IMR-90 (cell line): ENCODE data around the gene BEX1. TPM values are rescaled to one million over a fixed set of nuclear protein-coding genes. Genes with fewer than 3 reads are reported as not detected.

ENCODE experiments used
- ATAC-seq: fragments of 200-7000 bp; cut with Tn5 transposase; 2 replicates; pipeline ENCODE4 v1.9.1; 2020; ENCODE audit warnings: low read depth, mild to moderate bottlenecking, moderate library complexity
- BruUV-seq: library from RNA; stranded (reverse); fragments of 400-500 nt; replicated peaks from 2 replicates; lab custom pipeline; 2021; lab: Mats Ljungman, UMichigan
- CTCF ChIA-PET: fragments of 300-600 bp; formaldehyde crosslinking; extraction: SDS; loops from one replicate; lab custom pipeline; 2021; ENCODE audit warnings: antibody characterized with exemption; lab: Yijun Ruan, JAX
- POLR2A ChIA-PET: fragments of 300-600 bp; sonication (Branson Sonifier 250); formaldehyde crosslinking; loops from one replicate; lab custom pipeline; 2022; ENCODE audit warnings: antibody characterized with exemption; ENCODE audit not compliant: unreplicated experiment; lab: Charles Lee
- DNase-seq: peaks from one replicate; pipeline ENCODE4 v3.0.0; 2013
- H2AFZ ChIP-seq: replicated peaks from 2 replicates; pipeline ENCODE3; 2013; ENCODE audit warnings: low read length, mild to moderate bottlenecking; ENCODE audit not compliant: poor library complexity
- H2AK5ac ChIP-seq: 2 replicates; pipeline ENCODE4 v1.6.1; 2013; ENCODE audit warnings: low read depth, low read length, inconsistent platforms
- H2AK9ac ChIP-seq: replicated peaks from 2 replicates; pipeline ENCODE3; 2013; ENCODE audit warnings: mild to moderate bottlenecking, low read depth, low read length, moderate library complexity; ENCODE audit not compliant: poor library complexity
- H2BK120ac ChIP-seq: 2 replicates; pipeline ENCODE4 v1.6.1; 2013; ENCODE audit warnings: low read depth, low read length, inconsistent platforms
- H2BK15ac ChIP-seq: 3 replicates; pipeline ENCODE4 v1.6.1; 2013; ENCODE audit warnings: low read depth, low read length, inconsistent platforms
- H2BK20ac ChIP-seq: 2 replicates; pipeline ENCODE4 v1.6.1; 2013; ENCODE audit warnings: low read depth, mild to moderate bottlenecking, inconsistent platforms, low read length, moderate library complexity
- H2BK5ac ChIP-seq: 2 replicates; pipeline ENCODE4 v1.6.1; 2013; ENCODE audit warnings: mild to moderate bottlenecking, low read depth, low read length, inconsistent platforms; ENCODE audit not compliant: poor library complexity, severe bottlenecking
- H3K14ac ChIP-seq: replicated peaks from 2 replicates; pipeline ENCODE4 v1.6.1; 2013; ENCODE audit warnings: low read depth, low read length, inconsistent platforms
- H3K18ac ChIP-seq: 2 replicates; pipeline ENCODE4 v1.6.1; 2013; ENCODE audit warnings: low read depth, low read length, control low read depth
- H3K23ac ChIP-seq: 2 replicates; pipeline ENCODE4 v1.6.1; 2013; ENCODE audit warnings: low read depth, low read length, inconsistent platforms
- H3K27ac ChIP-seq: 2 replicates; pipeline ENCODE4 v1.5.1; 2013; ENCODE audit warnings: mild to moderate bottlenecking, control low read depth, low read length; ENCODE audit not compliant: insufficient read depth
- H3K27me3 ChIP-seq: 2 replicates; pipeline ENCODE4 v1.6.1; 2013; ENCODE audit warnings: low read length; ENCODE audit not compliant: control insufficient read depth, insufficient read depth
- H3K36me3 ChIP-seq: 2 replicates; pipeline ENCODE4 v1.6.1; 2013; ENCODE audit warnings: low read length, mixed read lengths; ENCODE audit not compliant: control insufficient read depth, insufficient read depth
- H3K4ac ChIP-seq: 2 replicates; pipeline ENCODE4 v1.6.1; 2013; ENCODE audit warnings: low read depth, low read length, inconsistent platforms
- H3K4me1 ChIP-seq: 2 replicates; pipeline ENCODE4 v1.6.1; 2013; ENCODE audit warnings: low read length, mixed read lengths; ENCODE audit not compliant: control insufficient read depth, insufficient read depth
- H3K4me2 ChIP-seq: 2 replicates; pipeline ENCODE4 v1.6.1; 2013; ENCODE audit warnings: low read depth, mild to moderate bottlenecking, control low read depth, low read length, moderate library complexity
- H3K4me3 ChIP-seq: 2 replicates; pipeline ENCODE4 v1.5.1; 2013; ENCODE audit warnings: low read depth, mild to moderate bottlenecking, control low read depth, low read length, moderate library complexity; ENCODE audit not compliant: insufficient read depth
- H3K56ac ChIP-seq: 2 replicates; pipeline ENCODE4 v1.6.1; 2013; ENCODE audit warnings: low read length, inconsistent platforms; ENCODE audit not compliant: insufficient read depth; ENCODE audit errors: extremely low read depth
- H3K79me1 ChIP-seq, 2 experiments: 2 replicates each; pipeline ENCODE4 v1.6.1; 2013; ENCODE audit warnings: low read length in 2 of 2, inconsistent platforms in 1 of 2, low read depth in 1 of 2
- H3K9ac ChIP-seq: 2 replicates; pipeline ENCODE4 v1.6.1; 2013; ENCODE audit warnings: low read depth, low read length, control low read depth
- H3K9me1 ChIP-seq: 2 replicates; pipeline ENCODE4 v1.6.1; 2013; ENCODE audit warnings: low read length, inconsistent platforms; ENCODE audit not compliant: insufficient read depth
- H3K9me3 ChIP-seq: 2 replicates; pipeline ENCODE4 v1.6.1; 2013; ENCODE audit warnings: low read length; ENCODE audit not compliant: control insufficient read depth, insufficient read depth
- H4K20me1 ChIP-seq: 2 replicates; pipeline ENCODE4 v1.6.1; 2013; ENCODE audit warnings: low read length, inconsistent platforms; ENCODE audit not compliant: insufficient read depth
- H4K5ac ChIP-seq: 2 replicates; pipeline ENCODE4 v1.6.1; 2013; ENCODE audit warnings: mild to moderate bottlenecking, low read depth, low read length, control low read depth
- H4K8ac ChIP-seq, 2 experiments: 2 replicates each; pipeline ENCODE4 v1.6.1; 2013; ENCODE audit warnings: low read depth in 2 of 2, low read length in 2 of 2, control low read depth in 1 of 2, inconsistent platforms in 1 of 2
- H4K91ac ChIP-seq: 2 replicates; pipeline ENCODE4 v1.6.1; 2013; ENCODE audit warnings: low read depth, low read length, inconsistent platforms; ENCODE audit not compliant: insufficient read depth
- BHLHE40 ChIP-seq: fragments of 150-350 bp; IDR thresholded peaks from 2 replicates; pipeline ENCODE4 v1.6.1; 2016; ENCODE audit warnings: mild to moderate bottlenecking, low read depth, low read length
- CEBPB ChIP-seq: IDR thresholded peaks from 2 replicates; pipeline ENCODE4 v1.6.1; 2012; ENCODE audit warnings: low read depth, low read length, improper control_type of control experiment
- FOS ChIP-seq: fragments of 150-350 bp; IDR thresholded peaks from 2 replicates; pipeline ENCODE4 v1.6.1; 2016; ENCODE audit warnings: low read depth, low read length
- MAFK ChIP-seq: IDR thresholded peaks from 2 replicates; pipeline ENCODE4 v1.6.1; 2012; ENCODE audit warnings: low read depth, low read length, improper control_type of control experiment
- MAZ ChIP-seq: IDR thresholded peaks from 2 replicates; pipeline ENCODE4 v1.6.1; 2012; ENCODE audit warnings: low read depth, mild to moderate bottlenecking, low read length, improper control_type of control experiment, moderate library complexity, borderline replicate concordance
- MXI1 ChIP-seq: IDR thresholded peaks from 2 replicates; pipeline ENCODE4 v1.6.1; 2012; ENCODE audit warnings: low read depth, mild to moderate bottlenecking, low read length, moderate library complexity, borderline replicate concordance
- NFE2L2 ChIP-seq: fragments of 150-350 bp; IDR thresholded peaks from 2 replicates; pipeline ENCODE4 v1.6.1; 2016; ENCODE audit warnings: low read depth, mild to moderate bottlenecking, low read length
- RAD21 ChIP-seq: IDR thresholded peaks from 2 replicates; pipeline ENCODE4 v1.6.1; 2012; ENCODE audit warnings: low read length, improper control_type of control experiment
- RCOR1 ChIP-seq: IDR thresholded peaks from 2 replicates; pipeline ENCODE4 v1.6.1; 2012; ENCODE audit warnings: mild to moderate bottlenecking, low read length, improper control_type of control experiment; ENCODE audit not compliant: insufficient replicate concordance
- RFX5 ChIP-seq: IDR thresholded peaks from 2 replicates; pipeline ENCODE4 v1.8.0; 2012; ENCODE audit warnings: low read depth, mild to moderate bottlenecking, low read length, moderate library complexity
- SMC3 ChIP-seq: fragments of 150-350 bp; IDR thresholded peaks from 2 replicates; pipeline ENCODE4 v1.6.1; 2016; ENCODE audit warnings: low read depth, mild to moderate bottlenecking, antibody characterized with exemption, low read length, moderate library complexity
- USF2 ChIP-seq: fragments of 150-350 bp; IDR thresholded peaks from 2 replicates; pipeline ENCODE4 v1.6.1; 2017; ENCODE audit warnings: mild to moderate bottlenecking, antibody characterized with exemption, low read length, low read depth
- WGBS, 2 experiments: methylation state at CpG; one replicate each; pipeline versions ENCODE4 v1.1.5 to v1.1.7; 2013; ENCODE audit warnings: missing lambda C conversion rate in 2 of 2; ENCODE audit not compliant: insufficient read length in 1 of 2; ENCODE audit errors: extremely low coverage in 2 of 2; 5-methylcytosine and 5-hydroxymethylcytosine counted together
- dilution Hi-C: fragments of 300-500 bp; cut with HindIII; formaldehyde crosslinking; loops from one replicate; pipeline ENCODE4 v1.14.3; 2018; ENCODE audit warnings: low sequenced_read_pairs; ENCODE audit not compliant: unreplicated experiment
- in situ Hi-C: fragments of 300-500 bp; cut with MboI; formaldehyde crosslinking; loops from 3 replicates; pipeline ENCODE4 v1.14.3; 2019; ENCODE audit warnings: low sequenced_read_pairs, inconsistent platforms, mixed read lengths
- intact Hi-C: fragments of 100-400 bp; cut with micrococcal nuclease; formaldehyde crosslinking; loops from 2 replicates; pipeline ENCODE4 v1.10.0; 2022
- polyA plus RNA-seq, 3 experiments: library from polyadenylated mRNA; depleted of rRNA; stranded (reverse); fragments of >200 nt; gene quantifications; 2 replicates each; pipeline ENCODE4 v1.2.3, GENCODE V29; 2012; ENCODE audit warnings: low replicate concordance in 1 of 3
- total RNA-seq: library from RNA; depleted of rRNA; stranded (reverse); fragments of >200 nt; gene quantifications from 2 replicates; pipeline ENCODE4 v1.2.3, GENCODE V29; 2012

The BEX1 gene
- total and polyA plus RNA-seq, 2 of the 4 experiments (the other 2 are of a cell fraction): 0.18 to 0.27 TPM

GRCh38 chrX:103073467-103073866 lies 9.5 kb upstream of the BEX1 start:
- H3K27ac ChIP-seq: no peak overlapping the region
- dilution Hi-C loops (no loop called here), intact Hi-C loops (no loop called here), in situ Hi-C loops (no loop called here)
- no peaks in the 10 kb centered on the region for H3K9me1 ChIP-seq
- WGBS, 2 experiments: 43% methylated on average over 1 of the region's 5 CpGs; no CpG with 5 or more reads in 1 of the 2 experiments
- no TSS peak for BruUV-seq
- H2BK5ac ChIP-seq: no peak overlapping the region
- H3K18ac ChIP-seq: no peak overlapping the region
- no peak overlapping the region for H2BK15ac ChIP-seq
- no peaks in the 10 kb centered on the region for H3K36me3 ChIP-seq
- POLR2A ChIA-PET: no interaction called here
- peaks cover 2% of the 10 kb centered on the region for H3K27me3 ChIP-seq
- no peak overlapping the region for H2AK5ac ChIP-seq
- no peak for ATAC-seq
- no peak overlapping the region for H2BK20ac ChIP-seq
- H3K56ac ChIP-seq: no peak overlapping the region
- no peak overlapping the region for H3K4me3 ChIP-seq
- no peaks in the 10 kb centered on the region for H3K9me3 ChIP-seq
- no peak overlapping the region for H3K23ac ChIP-seq
- H4K5ac ChIP-seq: no peak overlapping the region
- no peak overlapping the region for H3K4me2 ChIP-seq
- H3K9ac ChIP-seq: no peak overlapping the region
- no peak for DNase-seq
- H2AFZ ChIP-seq: no peak overlapping the region
- H3K14ac ChIP-seq: no peak overlapping the region
- TF ChIP-seq RAD21 (no peak), MAZ (no peak), USF2 (no peak), CEBPB (no peak), RCOR1 (no peak), MXI1 (no peak), RFX5 (no peak), FOS (no peak), BHLHE40 (no peak), SMC3 (no peak), MAFK (no peak), NFE2L2 (no peak)
- H4K20me1 ChIP-seq: no peaks in the 10 kb centered on the region
- CTCF ChIA-PET: no interaction called here
- no peak overlapping the region for H4K8ac ChIP-seq
- H2BK120ac ChIP-seq: no peak overlapping the region
- no peaks in the 10 kb centered on the region for H3K4me1 ChIP-seq
- no peaks in the 10 kb centered on the region for H3K79me1 ChIP-seq
- no peak overlapping the region for H2AK9ac ChIP-seq
- no peak overlapping the region for H4K91ac ChIP-seq
- no peak overlapping the region for H3K4ac ChIP-seq
